Fibroblast of the aortic adventitia (primary cell): ENCODE data around the gene KRR1. TPM values are rescaled to one million over a fixed set of nuclear protein-coding genes. Genes with fewer than 3 reads are reported as not detected.

ENCODE experiments used
- DNase-seq: peaks from one replicate; pipeline ENCODE4 v3.0.0-alpha.2; 2010; ENCODE audit warnings: low read depth
- H3K4me3 ChIP-seq: 2 replicates; pipeline ENCODE4 v1.5.1; 2011; ENCODE audit warnings: low read depth, mild to moderate bottlenecking, control low read depth, low read length, moderate library complexity
- CTCF ChIP-seq: IDR thresholded peaks from 2 replicates; pipeline ENCODE4 v1.5.1; 2011; ENCODE audit warnings: mild to moderate bottlenecking, low read length, control low read depth, inconsistent platforms; ENCODE audit not compliant: insufficient read depth
- total RNA-seq: library from RNA; depleted of rRNA; stranded (reverse); fragments of >200 nt; gene quantifications from 2 replicates; pipeline ENCODE4 v1.2.3, GENCODE V29; 2012; ENCODE audit warnings: low replicate concordance

The KRR1 gene
- total RNA-seq, 1 donor = 71.4 TPM

GRCh38 chr12:75542942-75543341 is 31.5 kb upstream of the KRR1 start:
- no peak overlapping the region for H3K4me3 ChIP-seq
- peak; percentile 65 for DNase-seq
- TF ChIP-seq CTCF = no peak

- DNase-seq = no peak
- no peak for TF ChIP-seq CTCF
Observed at GRCh38 chr12:75539889-75540288, 28.5 kb upstream of the KRR1 start.

GRCh38 chr12:75533239-75533638 is 21.8 kb upstream of the KRR1 start:
- no peak for DNase-seq
- TF ChIP-seq CTCF = no peak
- no peak overlapping the region for H3K4me3 ChIP-seq

More at GRCh38 chr12:75539889-75540288, 28.5 kb upstream of the KRR1 start:
- no peak overlapping the region for H3K4me3 ChIP-seq

- no peak overlapping the region for H3K4me3 ChIP-seq
- DNase-seq = no peak
- no peak for TF ChIP-seq CTCF
Observed at GRCh38 chr12:75529826-75530225, 18.4 kb upstream of the KRR1 start.

- no peak for DNase-seq
- TF ChIP-seq CTCF = no peak
- H3K4me3 ChIP-seq = no peak overlapping the region
Observed at GRCh38 chr12:75529316-75529715, 17.9 kb upstream of the KRR1 start.

- no peak for TF ChIP-seq CTCF
- no peak overlapping the region for H3K4me3 ChIP-seq
- no peak for DNase-seq
Observed at GRCh38 chr12:75528692-75529091, 17.3 kb upstream of the KRR1 start.

- no peak for TF ChIP-seq CTCF
- DNase-seq = no peak
- no peak overlapping the region for H3K4me3 ChIP-seq
Observed at GRCh38 chr12:75528272-75528671, 16.9 kb upstream of the KRR1 start.
